Measurements from ENCODE around the gene PTPRN.
"Not testable (repeated sequence)": the region's sequence is repeated elsewhere in the genome, so short reads cannot be mapped to it uniquely, and the experiment has no call there.

PTPRN gene

DNA sequence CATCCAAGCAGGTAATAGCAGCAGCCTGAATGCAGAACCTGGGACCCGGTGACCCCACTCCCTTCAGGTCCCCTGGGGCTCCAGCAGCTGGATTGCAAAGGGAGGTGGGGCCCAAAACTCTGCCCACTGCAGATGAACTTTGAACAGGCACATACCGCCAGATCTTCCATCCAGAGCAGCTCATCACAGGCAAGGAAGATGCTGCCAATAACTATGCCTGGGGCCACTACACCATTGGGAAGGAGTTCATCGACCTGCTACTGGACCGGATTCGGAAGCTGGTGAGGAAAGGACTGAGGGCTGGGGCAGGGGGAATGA, 39.2 kb downstream of the PTPRN start:
- DNase-seq (ENCODE audit: low spot score) = no peak

GRCh38 chr2:219269362-219270054, 39.7 kb downstream of the PTPRN start:
- DNase-seq (ENCODE audit: low spot score) = no peak

DNA sequence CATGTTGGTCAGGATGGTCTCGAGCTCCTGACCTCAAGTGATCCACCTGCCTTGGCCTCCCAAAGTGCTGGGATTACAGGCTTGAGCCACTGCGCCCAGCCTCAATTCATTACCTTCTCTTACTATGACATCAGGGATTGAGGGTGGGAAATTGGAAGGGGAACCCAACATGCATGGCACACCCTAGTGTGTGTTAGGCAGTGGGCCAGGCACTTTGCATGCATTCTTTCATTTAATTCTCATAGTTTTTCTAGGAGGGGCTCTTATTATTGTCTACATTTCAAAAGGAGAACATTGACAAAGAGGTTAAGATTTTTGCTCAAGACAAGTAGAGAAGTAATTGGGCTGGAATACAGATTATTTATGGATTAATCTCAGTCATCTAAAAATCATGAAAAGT, 40.9 kb downstream of the PTPRN start:
- no peak for DNase-seq (ENCODE audit: low spot score)

GRCh38 chr2:219266886-219267285, 42.3 kb downstream of the PTPRN start:
- DNase-seq (ENCODE audit: low spot score) = no peak

GRCh38 chr2:219266232-219266631, 43.0 kb downstream of the PTPRN start:
- no peak for DNase-seq (ENCODE audit: low spot score)

GRCh38 chr2:219261024-219261855, 48.0 kb downstream of the PTPRN start:
- no peak for DNase-seq (ENCODE audit: low spot score)

GRCh38 chr2:219258942-219259341, 50.3 kb downstream of the PTPRN start:
- not testable (repeated sequence) for DNase-seq (ENCODE audit: low spot score)

DNA sequence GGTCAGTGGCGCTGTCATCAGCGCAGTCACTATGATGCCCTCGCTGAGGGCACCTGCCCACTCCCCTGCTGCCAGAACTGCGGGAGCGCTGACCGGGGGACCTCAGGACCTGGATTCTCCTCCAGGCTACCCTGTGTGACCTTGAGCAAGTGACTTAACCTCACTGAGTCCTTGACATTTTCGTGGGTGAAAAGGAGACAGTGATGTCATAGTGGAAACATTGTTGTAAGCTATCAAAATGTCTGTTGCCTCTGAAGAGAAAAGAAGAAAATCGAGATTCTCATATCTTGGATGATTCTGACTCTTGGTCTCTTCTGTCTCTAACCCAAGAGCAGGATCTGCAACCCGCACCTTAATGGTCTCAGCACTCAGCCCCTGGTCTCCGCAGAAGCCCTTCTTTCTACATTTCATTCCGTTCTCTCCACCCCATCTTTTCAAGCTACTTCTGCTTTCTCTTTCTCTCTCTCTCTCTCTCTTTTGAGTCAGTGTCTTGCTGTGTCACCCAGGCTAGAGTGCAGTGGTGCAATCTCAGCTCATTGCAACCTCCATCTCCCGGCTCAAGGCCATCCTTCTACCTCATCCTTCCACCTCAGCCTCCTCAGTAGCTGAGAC, 54.5 kb downstream of the PTPRN start:
- peak; percentile 13 for DNase-seq (ENCODE audit: low spot score)

DNA sequence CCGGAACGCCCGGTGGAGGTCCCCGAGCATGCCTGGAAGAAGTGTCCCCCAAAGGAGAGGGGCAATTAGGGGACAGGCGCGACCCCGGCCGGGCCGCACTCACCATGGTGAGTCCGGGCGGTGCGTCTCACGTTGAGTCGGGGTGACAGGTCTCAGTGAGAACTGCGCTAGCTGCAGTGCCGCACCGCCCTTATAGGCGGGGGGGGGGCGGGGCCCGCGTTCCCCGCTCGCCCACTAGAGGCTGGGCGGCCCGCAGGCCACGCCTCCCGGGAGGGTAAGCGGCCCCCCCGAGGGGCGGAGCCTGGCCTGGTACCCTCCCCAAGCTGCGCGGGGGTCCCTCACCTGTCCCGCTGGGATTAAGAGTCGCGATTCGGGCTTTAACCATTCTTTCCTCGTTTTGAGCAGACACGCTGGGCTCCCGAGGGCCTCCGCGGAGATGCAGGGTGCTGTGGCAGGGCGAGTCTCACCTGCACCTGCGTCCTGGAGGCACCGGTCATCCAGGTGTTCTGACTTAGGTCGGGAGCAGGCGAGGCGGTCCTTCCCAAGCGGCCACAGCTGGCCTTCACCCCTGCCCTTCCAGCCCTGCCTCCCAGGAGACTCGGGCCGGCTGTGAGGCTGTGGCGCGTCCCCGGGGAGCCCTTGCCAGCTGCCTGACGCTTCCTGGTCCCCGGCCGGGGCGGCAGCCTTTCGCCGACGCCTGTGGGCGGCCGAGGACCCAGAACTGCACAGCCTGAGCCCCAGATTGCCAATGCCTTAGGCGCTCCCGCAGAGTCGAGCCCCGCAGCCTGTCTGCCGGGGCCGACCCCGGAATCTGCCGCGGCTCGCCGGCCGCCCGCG, 55.2 kb downstream of the PTPRN start, which contains the start of gene TUBA4A:
Gene TUBA4A, minus strand, starts transcription at position 166 of the 837 bp plus-strand sequence. Its CDS starts 60 bp downstream, at position 106.
- DNase-seq (ENCODE audit: low spot score) = peak; percentile 97

GRCh38 chr2:219252900-219253752, 56.1 kb downstream of the PTPRN start, which contains the start of gene TUBA4B:
TUBA4B (plus strand) TSS chr2:219253243; CDS start chr2:219253408, 165 bp downstream.
- DNase-seq (ENCODE audit: low spot score) = peak; percentile 50

DNA sequence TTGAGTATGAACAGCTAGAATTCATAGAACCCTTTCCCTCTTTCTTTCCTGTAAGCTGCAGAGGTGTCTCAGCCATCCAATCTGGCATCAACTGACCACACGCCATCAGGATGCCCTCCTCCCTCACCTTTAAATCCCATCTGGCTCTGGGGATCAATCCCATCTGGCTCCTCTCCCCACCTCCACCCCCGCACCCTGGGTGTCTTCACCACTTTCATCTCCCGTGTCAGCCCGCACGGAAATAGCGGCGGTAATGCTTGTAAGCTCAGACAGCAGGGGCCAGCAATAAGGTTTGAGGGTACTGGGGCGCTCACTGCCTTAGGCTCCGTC, 56.7 kb downstream of the PTPRN start:
- peak; percentile 11 for DNase-seq (ENCODE audit: low spot score)

- DNase-seq (ENCODE audit: low spot score) = no peak
Observed at GRCh38 chr2:219252084-219252483, 57.1 kb downstream of the PTPRN start.

DNA sequence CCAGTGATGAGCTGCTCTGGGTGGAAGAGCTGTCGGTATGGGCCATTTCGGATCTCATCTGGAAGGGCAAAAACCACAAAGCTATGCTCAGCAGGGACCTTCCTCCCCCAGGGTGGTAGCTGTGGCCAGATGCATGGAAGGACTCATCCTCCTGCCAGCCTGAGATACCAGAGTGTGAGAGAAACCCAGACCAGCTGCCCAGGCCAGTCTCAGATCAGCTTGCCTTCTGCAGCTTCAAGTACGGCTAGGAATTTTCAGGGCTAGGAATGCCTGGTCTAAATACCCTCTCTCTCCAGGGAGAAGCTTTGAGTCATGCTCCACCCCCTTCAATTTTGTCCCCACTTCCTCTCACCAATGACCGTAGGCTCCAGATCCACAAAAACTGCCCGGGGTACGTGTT, 57.5 kb downstream of the PTPRN start:
- peak; percentile 8 for DNase-seq (ENCODE audit: low spot score)

- no peak for DNase-seq (ENCODE audit: low spot score)
Observed at GRCh38 chr2:219250049-219250781, 59.0 kb downstream of the PTPRN start.

- DNase-seq (ENCODE audit: low spot score) = peak; percentile 73
Observed at GRCh38 chr2:219249203-219249980, 59.8 kb downstream of the PTPRN start.

- no peak for DNase-seq (ENCODE audit: low spot score)
Observed at GRCh38 chr2:219248845-219249202, 60.4 kb downstream of the PTPRN start.

GRCh38 chr2:219247678-219248642, 61.2 kb downstream of the PTPRN start:
- DNase-seq (ENCODE audit: low spot score) = no peak

GRCh38 chr2:219246559-219246958, 62.6 kb downstream of the PTPRN start:
- no peak for DNase-seq (ENCODE audit: low spot score)

GRCh38 chr2:219245899-219246230, 63.3 kb downstream of the PTPRN start:
- DNase-seq (ENCODE audit: low spot score) = peak; percentile 9
